ENCODE measurements around the gene SPART. TPM values are rescaled to one million over a fixed set of nuclear protein-coding genes. Genes with fewer than 3 reads are reported as not detected.

Gene SPART
- total RNA-seq, 4 donors from 2014 or later: 79.1 to 117 (median 89.6) TPM

- TF ChIP-seq, protein P1, sequence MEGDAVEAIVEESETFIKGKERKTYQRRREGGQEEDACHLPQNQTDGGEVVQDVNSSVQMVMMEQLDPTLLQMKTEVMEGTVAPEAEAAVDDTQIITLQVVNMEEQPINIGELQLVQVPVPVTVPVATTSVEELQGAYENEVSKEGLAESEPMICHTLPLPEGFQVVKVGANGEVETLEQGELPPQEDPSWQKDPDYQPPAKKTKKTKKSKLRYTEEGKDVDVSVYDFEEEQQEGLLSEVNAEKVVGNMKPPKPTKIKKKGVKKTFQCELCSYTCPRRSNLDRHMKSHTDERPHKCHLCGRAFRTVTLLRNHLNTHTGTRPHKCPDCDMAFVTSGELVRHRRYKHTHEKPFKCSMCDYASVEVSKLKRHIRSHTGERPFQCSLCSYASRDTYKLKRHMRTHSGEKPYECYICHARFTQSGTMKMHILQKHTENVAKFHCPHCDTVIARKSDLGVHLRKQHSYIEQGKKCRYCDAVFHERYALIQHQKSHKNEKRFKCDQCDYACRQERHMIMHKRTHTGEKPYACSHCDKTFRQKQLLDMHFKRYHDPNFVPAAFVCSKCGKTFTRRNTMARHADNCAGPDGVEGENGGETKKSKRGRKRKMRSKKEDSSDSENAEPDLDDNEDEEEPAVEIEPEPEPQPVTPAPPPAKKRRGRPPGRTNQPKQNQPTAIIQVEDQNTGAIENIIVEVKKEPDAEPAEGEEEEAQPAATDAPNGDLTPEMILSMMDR (IDR thresholded peaks at IDR 0.05; ENCODE audit: low read depth): no peak
Observed at GRCh38 chr13:36370108-36370429, 23.9 kb upstream of the SPART start.

GRCh38 chr13:36369268-36370107 is 23.3 kb upstream of the SPART start:
- TF ChIP-seq, protein P1 (IDR thresholded peaks at IDR 0.05; ENCODE audit: low read depth): no peak

DNA sequence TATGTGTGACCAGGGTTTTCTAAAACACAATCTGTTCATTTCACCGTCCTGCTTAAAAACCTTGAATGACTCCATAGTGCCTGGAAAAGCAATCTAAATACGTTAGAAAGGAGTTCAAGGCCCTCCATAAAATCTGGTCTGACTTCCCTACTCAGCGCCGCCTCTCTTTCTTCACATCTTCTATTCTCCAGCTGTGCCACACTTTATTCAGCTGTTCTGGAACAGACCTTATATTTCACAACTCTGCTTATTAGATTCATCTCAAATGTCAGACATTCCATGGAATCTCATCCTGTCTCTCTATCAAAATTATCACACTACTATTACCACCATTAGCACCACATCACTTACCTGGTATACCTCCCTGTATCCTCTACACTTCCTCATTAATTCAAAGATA is 19.8 kb upstream of the SPART start:
- TF ChIP-seq, protein P1 (IDR thresholded peaks at IDR 0.05; ENCODE audit: low read depth): no peak

DNA sequence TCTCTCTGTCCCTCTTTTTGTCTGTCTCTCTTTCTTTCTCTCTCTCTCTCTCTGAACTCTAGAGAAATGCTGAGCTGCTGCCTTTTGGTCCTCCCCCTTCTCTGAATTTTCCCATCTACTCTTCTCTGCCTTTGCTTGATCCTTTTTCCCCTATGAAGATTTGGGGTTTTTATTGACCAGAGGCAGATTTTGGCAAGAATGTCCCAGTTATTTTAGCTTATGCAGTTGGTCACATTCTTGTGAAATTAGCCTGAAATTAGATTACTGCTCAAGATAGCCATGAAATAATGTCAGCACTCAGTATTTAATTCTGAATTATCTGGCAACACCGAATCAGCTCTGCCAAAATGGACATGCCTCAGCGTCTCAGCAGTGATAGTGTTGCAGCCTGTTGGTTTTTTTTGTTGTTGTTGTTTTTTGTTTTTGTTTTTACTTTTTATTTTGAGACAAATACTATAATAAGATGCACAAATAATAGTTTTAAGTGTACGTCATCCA is 17.2 kb upstream of the SPART start:
- TF ChIP-seq, protein P1 (IDR thresholded peaks at IDR 0.05; ENCODE audit: low read depth): no peak

- TF ChIP-seq, protein P1 (IDR thresholded peaks at IDR 0.05; ENCODE audit: low read depth): no peak
Observed at GRCh38 chr13:36362914-36363313, 16.7 kb upstream of the SPART start.

- TF ChIP-seq, protein P1 (IDR thresholded peaks at IDR 0.05; ENCODE audit: low read depth): no peak
Observed at GRCh38 chr13:36362251-36362650, 16.1 kb upstream of the SPART start.

GRCh38 chr13:36360903-36361302 is 14.7 kb upstream of the SPART start:
- TF ChIP-seq, protein P1 (IDR thresholded peaks at IDR 0.05; ENCODE audit: low read depth): no peak

All from subcutaneous adipose tissue (tissue), 4 donors.